Right cardiac atrium (tissue), 5 donors: ENCODE measurements around the gene IRS2. TPM values are rescaled to one million over a fixed set of nuclear protein-coding genes. Genes with fewer than 3 reads are reported as not detected.
"Not testable (repeated sequence)": the region's sequence is repeated elsewhere in the genome, so short reads cannot be mapped to it uniquely, and the experiment has no call there.

Source experiments
- ATAC-seq, 2 donors: fragments of 200-7000 bp; cut with Tn5 transposase; one replicate each; pipeline versions ENCODE4 v1.8.0 to v1.9.1; 2020; ENCODE audit warnings: moderate library complexity in 2 of 2, mild to moderate bottlenecking in 1 of 2
- DNase-seq, 3 donors: peaks; one replicate each; pipeline ENCODE4 v3.0.0-alpha.2; 2020
- H3K27ac ChIP-seq: one replicate; pipeline ENCODE4 v1.5.1; 2013; ENCODE audit warnings: mild to moderate bottlenecking, low read length, control low read depth, moderate library complexity
- H3K27me3 ChIP-seq: one replicate; pipeline ENCODE4 v1.6.1; 2013; ENCODE audit not compliant: control insufficient read depth, insufficient read depth
- H3K4me1 ChIP-seq: one replicate; pipeline ENCODE4 v1.6.1; 2013; ENCODE audit warnings: low read length; ENCODE audit not compliant: control insufficient read depth, insufficient read depth
- H3K4me3 ChIP-seq: one replicate; pipeline ENCODE4 v1.5.1; 2013; ENCODE audit warnings: low read length, control low read depth
- H3K9me3 ChIP-seq: one replicate; pipeline ENCODE4 v1.6.1; 2013; ENCODE audit warnings: low read length; ENCODE audit not compliant: control insufficient read depth
- WGBS: extraction: QIAGEN DNeasy Blood & Tissue Kit; methylation state at CpG from one replicate; pipeline ENCODE4 v1.1.7; 2013; 5-methylcytosine and 5-hydroxymethylcytosine counted together
- intact Hi-C, 4 donors: fragments of 100-400 bp; cut with DNase I; formaldehyde crosslinking; loops; one replicate each; pipeline versions ENCODE4 v1.11.0 to v1.14.0; 2022 to 2023
- long read RNA-seq, 4 donors: library from polyadenylated mRNA; unstranded; transcript quantifications; one replicate each; pipeline ENCODE4 v2.0.0, GENCODE V29; 2020 to 2021
- polyA plus RNA-seq: library from polyadenylated mRNA; stranded (reverse); fragments of 200-250 nt; gene quantifications from one replicate; pipeline ENCODE4 v1.2.3, GENCODE V29; 2013
- total RNA-seq, 4 donors: library from RNA; stranded (reverse); fragmentation: NEBNext Ultra II Directional; extraction: Animal tissue kit (Norgen Biotek cat#: 25700); gene quantifications; one replicate each; pipeline ENCODE4 v1.2.1, GENCODE V29; 2021
- donor health status: healthy with polysubstance abuse.
- donor health status: DM: no; HTN: yes; CAD: no.
- donor health status: DM: no; HTN: no; CAD: no.
- donor health status: DM: no; HTN: yes; CAD: no; lungs with severe emphysema.
- donor health status: DM: yes; HTN: yes; CAD: no.

Gene IRS2, protein sequence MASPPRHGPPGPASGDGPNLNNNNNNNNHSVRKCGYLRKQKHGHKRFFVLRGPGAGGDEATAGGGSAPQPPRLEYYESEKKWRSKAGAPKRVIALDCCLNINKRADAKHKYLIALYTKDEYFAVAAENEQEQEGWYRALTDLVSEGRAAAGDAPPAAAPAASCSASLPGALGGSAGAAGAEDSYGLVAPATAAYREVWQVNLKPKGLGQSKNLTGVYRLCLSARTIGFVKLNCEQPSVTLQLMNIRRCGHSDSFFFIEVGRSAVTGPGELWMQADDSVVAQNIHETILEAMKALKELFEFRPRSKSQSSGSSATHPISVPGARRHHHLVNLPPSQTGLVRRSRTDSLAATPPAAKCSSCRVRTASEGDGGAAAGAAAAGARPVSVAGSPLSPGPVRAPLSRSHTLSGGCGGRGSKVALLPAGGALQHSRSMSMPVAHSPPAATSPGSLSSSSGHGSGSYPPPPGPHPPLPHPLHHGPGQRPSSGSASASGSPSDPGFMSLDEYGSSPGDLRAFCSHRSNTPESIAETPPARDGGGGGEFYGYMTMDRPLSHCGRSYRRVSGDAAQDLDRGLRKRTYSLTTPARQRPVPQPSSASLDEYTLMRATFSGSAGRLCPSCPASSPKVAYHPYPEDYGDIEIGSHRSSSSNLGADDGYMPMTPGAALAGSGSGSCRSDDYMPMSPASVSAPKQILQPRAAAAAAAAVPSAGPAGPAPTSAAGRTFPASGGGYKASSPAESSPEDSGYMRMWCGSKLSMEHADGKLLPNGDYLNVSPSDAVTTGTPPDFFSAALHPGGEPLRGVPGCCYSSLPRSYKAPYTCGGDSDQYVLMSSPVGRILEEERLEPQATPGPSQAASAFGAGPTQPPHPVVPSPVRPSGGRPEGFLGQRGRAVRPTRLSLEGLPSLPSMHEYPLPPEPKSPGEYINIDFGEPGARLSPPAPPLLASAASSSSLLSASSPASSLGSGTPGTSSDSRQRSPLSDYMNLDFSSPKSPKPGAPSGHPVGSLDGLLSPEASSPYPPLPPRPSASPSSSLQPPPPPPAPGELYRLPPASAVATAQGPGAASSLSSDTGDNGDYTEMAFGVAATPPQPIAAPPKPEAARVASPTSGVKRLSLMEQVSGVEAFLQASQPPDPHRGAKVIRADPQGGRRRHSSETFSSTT (N-terminal part only)
- total RNA-seq (10 to 100 TPM; 10.8 to 28.4 (median 14.6) TPM), polyA plus RNA-seq (7.4 TPM)
- long read RNA-seq, donor 1, full-length matches to known transcripts, result 1 of 8 reads
- long read RNA-seq, donor 1, partial matches to known transcripts, result 0 of 8 reads
- long read RNA-seq, donor 1, other reads (novel, unspliced or antisense), result 7 of 8 reads
- long read RNA-seq, donor 2, partial matches to known transcripts, result 0 of 1 reads
- long read RNA-seq, donor 2, other reads (novel, unspliced or antisense), result 1 of 1 reads
- long read RNA-seq, donor 3, full-length matches to known transcripts, result 27 of 47 reads
- long read RNA-seq, donor 3, partial matches to known transcripts, result 0 of 47 reads
- long read RNA-seq, donor 3, other reads (novel, unspliced or antisense), result 20 of 47 reads
- long read RNA-seq, donor 4, full-length matches to known transcripts, result 1 of 2 reads
- long read RNA-seq, donor 4, partial matches to known transcripts, result 0 of 2 reads
- long read RNA-seq, donor 4, other reads (novel, unspliced or antisense), result 1 of 2 reads

- intact Hi-C loops, result loop anchor here (5.0 to 10.0 kb wide), 6 partner anchors 81 to 822 kb away; no protein-coding TSS in a partner anchor
- Histone ChIP-seq H3K27me3 (no peaks in the 10 kb centered on the region), H3K9me3 (no peaks in the 10 kb centered on the region), H3K27ac (peak within 1 kb of the TSS; percentile 88), H3K4me3 (peak within 1 kb of the TSS; percentile 95), H3K4me1 (peaks cover 2% of the 10 kb centered on the region)
- ATAC-seq (peak; percentile 80 to 86), DNase-seq (peak; percentile 94 to 97 (median 96))
- WGBS, result under 1% methylated on average over 94 of the region's 98 CpGs
These were observed at the start of gene IRS2 for GRCh38 chr13:109786457-109787134. Gene IRS2 (minus strand): TSS chr13:109786583. CDS start chr13:109786053, 530 bp downstream.

DNA sequence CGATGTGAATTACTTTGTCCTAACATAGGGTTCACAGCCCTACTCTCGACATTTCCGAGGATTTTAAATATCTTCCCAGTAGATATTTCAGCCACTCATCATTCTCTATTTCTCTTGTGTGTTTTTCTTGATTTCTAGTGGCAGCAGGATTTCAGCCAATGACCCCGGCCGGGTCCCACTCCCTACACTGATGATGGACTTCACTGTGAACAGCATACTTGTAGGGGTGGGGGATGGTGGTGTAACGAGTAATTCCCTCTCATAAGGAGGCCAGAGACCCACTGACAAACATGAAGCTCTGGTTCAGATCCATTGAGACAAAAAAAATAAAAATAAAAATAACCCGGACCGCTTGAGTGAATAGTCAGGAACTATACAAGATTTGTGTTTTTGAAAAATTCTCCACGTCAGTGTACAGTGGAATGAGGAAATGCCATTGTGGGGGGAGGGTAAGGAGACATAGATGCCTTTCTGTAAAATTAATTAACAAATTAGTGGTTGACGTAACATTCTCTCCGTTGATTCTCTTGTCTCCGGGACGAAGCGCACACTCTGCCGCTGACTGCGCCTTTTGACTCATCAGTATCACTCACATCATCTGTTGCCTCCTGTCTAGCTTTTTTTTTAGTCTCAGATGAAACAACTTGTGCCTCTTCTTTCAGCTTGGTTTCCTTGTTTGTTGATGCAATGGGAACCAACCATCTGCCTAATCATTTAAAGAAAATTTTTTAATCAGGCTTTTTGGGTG lies 48.8 kb upstream of the IRS2 start:
- H3K27me3 ChIP-seq, result no peaks in the 10 kb centered on the region
- intact Hi-C loops, result no loop called here
- H3K4me3 ChIP-seq, result no peak overlapping the region
- H3K9me3 ChIP-seq, result no peaks in the 10 kb centered on the region
- H3K27ac ChIP-seq, result no peak overlapping the region
- DNase-seq (no peak), ATAC-seq (no peak)
- WGBS, result 74% methylated on average over 16 of the region's 16 CpGs
- no peaks in the 10 kb centered on the region for H3K4me1 ChIP-seq

DNA sequence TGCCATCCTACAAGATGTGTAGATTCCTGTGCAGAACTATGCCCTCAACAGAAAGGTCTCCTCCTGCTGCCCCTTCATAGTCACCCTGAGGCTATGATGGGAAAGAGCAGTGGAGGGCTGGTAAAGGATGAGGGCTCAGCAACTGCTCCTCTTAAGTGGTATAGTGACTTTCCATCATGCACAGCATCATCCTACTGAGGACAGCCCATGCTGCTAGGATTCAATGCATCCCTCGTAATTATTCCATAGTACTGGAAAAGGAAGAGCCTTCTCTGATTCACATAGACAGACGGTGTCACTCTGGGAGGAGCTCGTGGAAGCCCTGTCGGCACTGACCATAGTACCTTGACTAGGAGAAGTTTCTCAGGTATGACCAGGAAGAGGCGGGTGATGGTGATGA lies 47.6 kb upstream of the IRS2 start:
- H3K27ac ChIP-seq, result no peak overlapping the region
- intact Hi-C loops, result no loop called here
- no peak for ATAC-seq
- no peak for DNase-seq
- H3K9me3 ChIP-seq, result no peaks in the 10 kb centered on the region
- no peaks in the 10 kb centered on the region for H3K4me1 ChIP-seq
- H3K4me3 ChIP-seq, result no peak overlapping the region
- WGBS, result 90% methylated on average over 5 of the region's 5 CpGs
- no peaks in the 10 kb centered on the region for H3K27me3 ChIP-seq

- Histone ChIP-seq H3K27ac (no peak overlapping the region), H3K27me3 (no peaks in the 10 kb centered on the region), H3K4me3 (no peak overlapping the region), H3K4me1 (no peaks in the 10 kb centered on the region), H3K9me3 (no peaks in the 10 kb centered on the region)
- WGBS, result 85% methylated on average over 5 of the region's 5 CpGs
- intact Hi-C loops, result no loop called here
- ATAC-seq (no peak), DNase-seq (no peak)
These were observed 46.7 kb upstream of the IRS2 start for GRCh38 chr13:109833071-109833470.

DNA sequence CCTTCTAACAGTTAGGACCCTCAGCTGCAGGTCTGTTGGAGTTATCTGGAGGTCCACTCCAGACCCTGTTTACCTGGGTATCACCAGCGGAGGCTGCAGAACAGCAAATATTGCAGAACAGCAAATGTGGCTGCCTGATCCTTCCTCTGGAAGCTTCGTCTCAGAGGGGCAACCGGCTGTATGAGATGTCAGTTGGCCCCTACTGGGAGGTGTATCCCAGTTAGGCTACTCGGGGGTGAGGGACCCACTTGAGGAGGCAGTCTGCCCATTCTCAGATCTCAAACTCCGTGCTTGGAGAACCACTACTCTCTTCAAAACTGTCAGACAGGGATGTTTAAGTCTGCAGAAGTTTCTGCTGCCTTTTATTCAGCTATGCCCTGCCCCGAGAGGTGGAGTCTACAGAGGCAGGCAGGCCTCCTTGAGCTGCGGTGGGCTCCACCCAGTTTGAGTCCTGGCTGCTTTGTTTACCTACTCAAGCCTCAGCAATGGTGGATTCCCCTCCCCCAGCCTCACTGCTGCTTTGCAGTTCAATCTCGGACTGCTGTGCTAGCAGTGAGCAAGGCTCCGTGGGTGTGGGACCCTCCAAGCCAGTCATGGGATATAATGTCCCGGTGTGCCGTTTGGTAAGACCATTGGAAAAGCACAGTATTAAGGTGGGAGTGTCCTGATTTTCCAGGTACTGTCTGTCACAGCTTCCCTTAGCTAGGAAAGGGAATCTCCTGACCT lies 42.4 kb upstream of the IRS2 start:
- DNase-seq, ATAC-seq, H3K9me3 ChIP-seq, H3K27ac ChIP-seq, H3K4me3 ChIP-seq, H3K27me3 ChIP-seq, intact Hi-C loops, H3K4me1 ChIP-seq: not testable (repeated sequence)
- 86% methylated on average over 11 of the region's 11 CpGs for WGBS

DNA sequence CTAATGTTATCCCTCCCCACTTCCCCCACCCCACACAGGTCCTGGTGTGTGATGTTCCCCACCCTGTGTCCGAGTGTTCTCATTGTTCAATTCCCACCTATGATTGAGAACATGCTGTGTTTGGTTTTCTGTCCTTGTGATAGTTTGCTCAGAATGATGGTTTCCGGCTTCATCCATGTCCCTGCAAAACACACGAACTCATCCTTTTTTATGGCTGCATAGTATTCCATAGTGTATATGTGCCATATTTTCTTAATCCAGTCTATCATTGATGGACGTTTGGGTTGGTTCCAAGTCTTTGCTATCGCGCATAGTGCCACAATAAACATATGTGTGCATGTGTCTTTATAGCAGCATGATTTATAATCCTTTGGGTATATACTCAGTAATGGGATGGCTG lies 36.8 kb upstream of the IRS2 start:
- H3K27ac ChIP-seq, DNase-seq, H3K4me3 ChIP-seq, ATAC-seq, H3K9me3 ChIP-seq, intact Hi-C loops, H3K27me3 ChIP-seq, H3K4me1 ChIP-seq: not testable (repeated sequence)
- WGBS, result 91% methylated on average over 6 of the region's 6 CpGs

DNA sequence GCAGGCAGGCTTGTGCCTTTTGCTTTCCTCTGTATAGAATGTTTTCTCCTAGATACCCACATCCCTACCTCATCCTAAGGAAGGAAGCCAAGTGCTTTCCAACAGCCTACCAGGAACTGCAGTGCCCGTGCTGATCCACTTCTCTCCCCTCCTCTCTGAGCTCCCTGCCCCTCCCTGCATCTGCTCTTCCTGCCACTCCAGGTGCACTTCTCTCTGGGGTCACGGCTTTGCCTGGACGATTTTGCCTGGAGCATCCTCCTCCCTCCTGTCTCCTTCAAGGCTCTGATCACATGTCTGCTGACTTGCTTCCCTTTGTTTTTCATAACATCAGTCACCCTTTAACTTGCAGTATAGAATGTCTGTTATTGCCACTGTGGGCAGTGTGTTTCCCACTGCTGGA lies 34.7 kb upstream of the IRS2 start:
- WGBS, result 44% methylated on average over 3 of the region's 3 CpGs
- no peaks in the 10 kb centered on the region for H3K9me3 ChIP-seq
- ATAC-seq (no peak), DNase-seq (no peak)
- H3K4me1 ChIP-seq, result no peaks in the 10 kb centered on the region
- H3K27me3 ChIP-seq, result no peaks in the 10 kb centered on the region
- no peak overlapping the region for H3K27ac ChIP-seq
- H3K4me3 ChIP-seq, result no peak overlapping the region
- intact Hi-C loops, result no loop called here

DNA sequence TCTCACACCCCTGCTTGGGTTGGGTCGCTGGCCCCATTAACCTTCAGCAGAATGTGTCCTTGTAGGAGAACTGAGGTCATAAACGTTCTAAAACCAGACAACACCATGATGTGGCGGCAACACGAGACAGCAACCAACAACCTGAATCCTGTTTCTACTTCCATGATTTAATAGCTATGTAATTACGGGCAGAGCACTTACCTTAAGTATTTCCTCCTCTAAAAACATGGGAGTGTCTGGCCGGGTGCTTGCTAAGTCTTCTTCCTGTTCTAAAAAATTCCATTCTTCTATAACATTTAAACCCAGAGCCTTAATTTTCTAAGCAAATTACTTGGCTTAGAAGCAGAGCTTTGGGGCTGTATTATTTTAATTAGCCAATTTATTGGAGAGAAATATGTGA lies 33.5 kb upstream of the IRS2 start:
- intact Hi-C loops, result no loop called here
- no peak overlapping the region for H3K4me3 ChIP-seq
- H3K27ac ChIP-seq, result no peak overlapping the region
- WGBS, result 79% methylated on average over 6 of the region's 6 CpGs
- no peaks in the 10 kb centered on the region for H3K4me1 ChIP-seq
- no peaks in the 10 kb centered on the region for H3K9me3 ChIP-seq
- no peak for ATAC-seq
- no peaks in the 10 kb centered on the region for H3K27me3 ChIP-seq
- DNase-seq, result no peak

DNA sequence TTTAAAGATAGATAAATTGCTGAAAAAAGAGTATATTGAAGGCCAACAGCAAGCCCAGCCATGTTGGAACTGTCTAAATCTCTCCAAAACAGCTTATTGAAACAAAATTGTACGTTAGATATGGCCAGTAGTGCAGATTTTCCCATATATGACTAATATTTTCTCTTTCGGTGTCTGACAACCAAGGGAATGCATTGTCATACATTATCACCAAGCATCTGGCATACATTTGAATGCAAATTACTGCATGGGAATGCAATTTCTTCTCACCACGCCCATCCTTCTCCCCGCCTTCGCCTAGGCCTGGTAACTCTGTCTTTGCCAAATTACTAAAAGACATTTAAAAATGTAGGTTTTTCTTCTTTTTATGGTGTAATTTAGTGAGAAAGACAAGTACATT lies 32.5 kb upstream of the IRS2 start:
- H3K27ac ChIP-seq, result no peak overlapping the region
- no peak for DNase-seq
- no peak for ATAC-seq
- H3K9me3 ChIP-seq, result no peaks in the 10 kb centered on the region
- no peak overlapping the region for H3K4me3 ChIP-seq
- no peaks in the 10 kb centered on the region for H3K27me3 ChIP-seq
- intact Hi-C loops, result no loop called here
- 83% methylated on average over 5 of the region's 5 CpGs for WGBS
- no peaks in the 10 kb centered on the region for H3K4me1 ChIP-seq
